Measurements from ENCODE around the gene OR6C2.
"Not testable (repeated sequence)": the region's sequence is repeated elsewhere in the genome, so short reads cannot be mapped to it uniquely, and the experiment has no call there.

DNA sequence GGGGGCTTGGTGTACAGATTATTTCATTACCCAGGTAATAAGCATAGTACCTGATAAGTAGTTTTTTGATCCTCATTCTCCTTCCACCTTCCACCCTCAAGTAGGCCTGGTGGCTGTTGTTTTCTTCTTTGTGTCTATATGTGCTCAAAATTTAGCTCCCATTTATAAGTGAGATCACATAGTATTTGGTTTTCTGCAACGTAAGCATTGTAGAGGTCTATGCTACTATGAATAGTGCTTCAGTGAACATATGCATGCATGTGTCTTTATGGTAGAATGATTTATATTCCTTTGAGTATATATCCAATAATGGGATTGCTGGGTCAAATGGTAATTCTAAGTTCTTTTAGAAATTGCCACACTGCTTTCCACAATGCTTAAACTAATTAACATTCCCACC is 34.7 kb upstream of the OR6C2 start:
- TF ChIP-seq, protein P1, sequence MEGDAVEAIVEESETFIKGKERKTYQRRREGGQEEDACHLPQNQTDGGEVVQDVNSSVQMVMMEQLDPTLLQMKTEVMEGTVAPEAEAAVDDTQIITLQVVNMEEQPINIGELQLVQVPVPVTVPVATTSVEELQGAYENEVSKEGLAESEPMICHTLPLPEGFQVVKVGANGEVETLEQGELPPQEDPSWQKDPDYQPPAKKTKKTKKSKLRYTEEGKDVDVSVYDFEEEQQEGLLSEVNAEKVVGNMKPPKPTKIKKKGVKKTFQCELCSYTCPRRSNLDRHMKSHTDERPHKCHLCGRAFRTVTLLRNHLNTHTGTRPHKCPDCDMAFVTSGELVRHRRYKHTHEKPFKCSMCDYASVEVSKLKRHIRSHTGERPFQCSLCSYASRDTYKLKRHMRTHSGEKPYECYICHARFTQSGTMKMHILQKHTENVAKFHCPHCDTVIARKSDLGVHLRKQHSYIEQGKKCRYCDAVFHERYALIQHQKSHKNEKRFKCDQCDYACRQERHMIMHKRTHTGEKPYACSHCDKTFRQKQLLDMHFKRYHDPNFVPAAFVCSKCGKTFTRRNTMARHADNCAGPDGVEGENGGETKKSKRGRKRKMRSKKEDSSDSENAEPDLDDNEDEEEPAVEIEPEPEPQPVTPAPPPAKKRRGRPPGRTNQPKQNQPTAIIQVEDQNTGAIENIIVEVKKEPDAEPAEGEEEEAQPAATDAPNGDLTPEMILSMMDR (IDR thresholded peaks at IDR 0.05; ENCODE audit: poor library complexity): not testable (repeated sequence)
- not testable (repeated sequence) for TF ChIP-seq EZH2 (IDR thresholded peaks at IDR 0.05; ENCODE audit: borderline replicate concordance)

Measured in hepatocyte (in vitro differentiated cells).